Lower leg skin (tissue), 3 donors: ENCODE measurements around the gene MDK.

Experiments
- POLR2A ChIP-seq, 2 donors: fragments of 450-650 bp; IDR thresholded peaks; one replicate each; pipeline ENCODE4 v1.6.1; 2016 to 2017; ENCODE audit warnings: antibody characterized with exemption in 2 of 2, mild to moderate bottlenecking in 1 of 2, moderate library complexity in 1 of 2
- TF ChIP-seq, protein P1 (sequence below), 3 donors: fragments of 450-650 bp; IDR thresholded peaks; one replicate each; pipeline ENCODE4 v1.5.1; 2016; ENCODE audit warnings: antibody characterized with exemption in 3 of 3, mild to moderate bottlenecking in 3 of 3, moderate library complexity in 2 of 3

DNA sequence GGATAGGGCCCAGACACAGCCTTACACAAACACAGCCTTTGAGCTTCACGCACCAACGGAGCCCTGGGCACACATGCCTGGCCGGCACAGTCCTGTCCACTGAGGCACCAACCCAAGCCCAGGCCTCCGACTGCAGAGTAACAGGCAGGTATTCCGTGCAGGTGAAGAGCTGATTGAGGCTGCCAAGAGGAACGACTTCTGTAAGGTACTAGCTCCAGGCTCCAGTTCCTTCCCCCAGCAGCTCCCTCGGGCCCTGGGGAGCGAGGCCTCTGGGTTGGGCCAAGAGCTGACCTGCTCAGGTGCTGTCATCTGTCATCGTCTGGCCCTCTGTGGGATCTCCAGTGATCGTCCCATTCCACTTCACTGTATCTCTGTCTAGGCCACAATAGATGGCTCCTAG, 3.2 kb upstream of the MDK start:
- TF ChIP-seq, protein P1, sequence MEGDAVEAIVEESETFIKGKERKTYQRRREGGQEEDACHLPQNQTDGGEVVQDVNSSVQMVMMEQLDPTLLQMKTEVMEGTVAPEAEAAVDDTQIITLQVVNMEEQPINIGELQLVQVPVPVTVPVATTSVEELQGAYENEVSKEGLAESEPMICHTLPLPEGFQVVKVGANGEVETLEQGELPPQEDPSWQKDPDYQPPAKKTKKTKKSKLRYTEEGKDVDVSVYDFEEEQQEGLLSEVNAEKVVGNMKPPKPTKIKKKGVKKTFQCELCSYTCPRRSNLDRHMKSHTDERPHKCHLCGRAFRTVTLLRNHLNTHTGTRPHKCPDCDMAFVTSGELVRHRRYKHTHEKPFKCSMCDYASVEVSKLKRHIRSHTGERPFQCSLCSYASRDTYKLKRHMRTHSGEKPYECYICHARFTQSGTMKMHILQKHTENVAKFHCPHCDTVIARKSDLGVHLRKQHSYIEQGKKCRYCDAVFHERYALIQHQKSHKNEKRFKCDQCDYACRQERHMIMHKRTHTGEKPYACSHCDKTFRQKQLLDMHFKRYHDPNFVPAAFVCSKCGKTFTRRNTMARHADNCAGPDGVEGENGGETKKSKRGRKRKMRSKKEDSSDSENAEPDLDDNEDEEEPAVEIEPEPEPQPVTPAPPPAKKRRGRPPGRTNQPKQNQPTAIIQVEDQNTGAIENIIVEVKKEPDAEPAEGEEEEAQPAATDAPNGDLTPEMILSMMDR (IDR thresholded peaks at IDR 0.05), result no peak
- no peak for TF ChIP-seq POLR2A (IDR thresholded peaks at IDR 0.05)
